ENCODE data around the gene UBE2N.

DNA sequence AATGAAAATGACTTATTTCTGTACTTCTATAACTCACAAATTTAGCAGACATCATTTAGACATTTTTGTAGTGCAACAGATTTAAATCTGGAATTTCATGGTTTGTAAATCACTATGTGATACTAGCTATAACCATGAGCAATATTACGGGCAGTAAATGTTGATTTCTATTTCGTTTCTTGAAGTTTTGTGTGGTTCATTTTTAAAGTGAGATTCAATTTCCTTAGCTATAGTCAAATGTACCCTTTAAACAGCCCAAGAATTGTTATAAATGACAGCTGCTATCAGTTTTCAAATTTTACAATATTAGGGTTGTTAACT, 33.8 kb downstream of the UBE2N start:
- TF ChIP-seq CTCF (IDR thresholded peaks at IDR 0.05; ENCODE audit: extremely low read depth in 1 of 2, insufficient read depth in 1 of 2, low read depth in 1 of 2, low read length in 2 of 2) (no peak), MAX (IDR thresholded peaks at IDR 0.05; ENCODE audit: insufficient read depth, insufficient read length) (no peak)

All from endothelial cell of umbilical vein (primary cell).